BE2C (cell line): ENCODE measurements around the gene FBL.
"Not testable (repeated sequence)": the region's sequence is repeated elsewhere in the genome, so short reads cannot be mapped to it uniquely, and the experiment has no call there.

Source experiments
- DNase-seq: peaks from one replicate; pipeline ENCODE4 v3.0.0-alpha.2; 2020
- H3K27me3 ChIP-seq: fragments of 250-450 bp; sonication (Bioruptor Pico); 2 replicates; pipeline ENCODE4 v1.5.1; 2020; ENCODE audit warnings: mild to moderate bottlenecking
- H3K36me3 ChIP-seq: fragments of 250-450 bp; sonication (Bioruptor Pico); 2 replicates; pipeline ENCODE4 v1.5.1; 2020; ENCODE audit warnings: mild to moderate bottlenecking
- H3K4me1 ChIP-seq: fragments of 250-450 bp; sonication (Bioruptor Pico); 2 replicates; pipeline ENCODE4 v1.5.1; 2020
- H3K4me3 ChIP-seq: 2 replicates; pipeline ENCODE4 v1.5.1; 2011; ENCODE audit warnings: low read depth, low read length
- H3K9me3 ChIP-seq: fragments of 250-450 bp; sonication (Bioruptor Pico); 2 replicates; pipeline ENCODE4 v1.5.1; 2020
- TF ChIP-seq, protein P1 (sequence below): IDR thresholded peaks from 2 replicates; pipeline ENCODE4 v1.5.1; 2012; ENCODE audit warnings: mild to moderate bottlenecking, low read depth, low read length

Gene FBL

DNA sequence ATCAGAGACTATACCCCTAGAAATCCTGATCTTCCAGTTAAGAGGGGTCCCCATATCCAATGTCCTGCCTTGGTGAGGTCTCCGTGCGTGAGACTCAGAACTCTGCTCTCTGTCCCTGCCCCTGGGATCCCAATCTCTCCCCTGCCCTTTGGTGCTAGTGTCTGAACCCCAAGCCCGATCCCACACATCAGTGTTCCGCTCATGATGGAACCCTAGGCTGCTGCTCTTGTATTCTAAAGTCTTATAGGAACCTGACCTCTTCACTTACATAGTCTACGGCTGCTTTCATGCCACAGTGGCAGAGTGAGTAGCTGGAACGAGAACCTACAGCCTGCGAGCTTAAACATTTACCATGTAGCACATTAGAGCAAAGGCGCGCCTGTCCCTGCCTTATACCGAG, 36.5 kb upstream of the FBL start:
- not testable (repeated sequence) for DNase-seq, H3K36me3 ChIP-seq, H3K4me3 ChIP-seq

DNA sequence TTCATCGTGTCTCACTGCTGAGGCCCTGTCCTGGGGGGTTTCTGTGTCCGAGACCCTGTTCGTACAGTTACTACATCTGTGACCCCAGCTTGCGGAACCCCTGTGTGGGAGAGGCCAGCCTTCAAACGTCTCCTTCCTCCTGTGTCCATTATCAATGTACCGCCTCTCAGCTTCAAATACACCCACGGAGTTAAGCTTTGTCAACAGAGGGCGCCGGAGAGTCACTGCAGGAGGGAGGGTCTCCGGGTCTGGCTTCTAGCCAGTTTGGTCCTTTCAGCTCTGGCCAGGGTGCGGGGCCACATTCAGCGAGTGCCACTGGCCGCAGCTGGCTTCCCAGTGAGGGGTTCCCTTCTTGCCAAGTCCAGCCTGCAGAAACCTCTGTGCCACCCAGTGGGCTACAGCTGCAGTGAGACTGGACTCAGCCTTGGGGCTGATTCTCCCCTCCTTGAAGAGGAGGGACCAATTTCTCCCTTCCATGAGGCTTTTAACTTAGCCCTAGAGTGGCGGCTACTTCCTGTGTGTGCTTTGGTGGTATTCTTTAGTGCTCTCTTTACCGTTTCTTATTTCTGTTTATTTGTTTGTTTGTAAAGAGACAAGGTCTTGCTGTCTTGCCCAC, 35.4 kb upstream of the FBL start:
- H3K4me1 ChIP-seq, H3K4me3 ChIP-seq, H3K36me3 ChIP-seq, H3K27me3 ChIP-seq, H3K9me3 ChIP-seq: not testable (repeated sequence)
- TF ChIP-seq, protein P1, sequence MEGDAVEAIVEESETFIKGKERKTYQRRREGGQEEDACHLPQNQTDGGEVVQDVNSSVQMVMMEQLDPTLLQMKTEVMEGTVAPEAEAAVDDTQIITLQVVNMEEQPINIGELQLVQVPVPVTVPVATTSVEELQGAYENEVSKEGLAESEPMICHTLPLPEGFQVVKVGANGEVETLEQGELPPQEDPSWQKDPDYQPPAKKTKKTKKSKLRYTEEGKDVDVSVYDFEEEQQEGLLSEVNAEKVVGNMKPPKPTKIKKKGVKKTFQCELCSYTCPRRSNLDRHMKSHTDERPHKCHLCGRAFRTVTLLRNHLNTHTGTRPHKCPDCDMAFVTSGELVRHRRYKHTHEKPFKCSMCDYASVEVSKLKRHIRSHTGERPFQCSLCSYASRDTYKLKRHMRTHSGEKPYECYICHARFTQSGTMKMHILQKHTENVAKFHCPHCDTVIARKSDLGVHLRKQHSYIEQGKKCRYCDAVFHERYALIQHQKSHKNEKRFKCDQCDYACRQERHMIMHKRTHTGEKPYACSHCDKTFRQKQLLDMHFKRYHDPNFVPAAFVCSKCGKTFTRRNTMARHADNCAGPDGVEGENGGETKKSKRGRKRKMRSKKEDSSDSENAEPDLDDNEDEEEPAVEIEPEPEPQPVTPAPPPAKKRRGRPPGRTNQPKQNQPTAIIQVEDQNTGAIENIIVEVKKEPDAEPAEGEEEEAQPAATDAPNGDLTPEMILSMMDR, result peak; percentile 64
- DNase-seq, result peak; percentile 72

More for the DNA sequence above, 36.5 kb upstream of the FBL start:
- not testable (repeated sequence) for H3K27me3 ChIP-seq, H3K4me1 ChIP-seq, H3K9me3 ChIP-seq

DNA sequence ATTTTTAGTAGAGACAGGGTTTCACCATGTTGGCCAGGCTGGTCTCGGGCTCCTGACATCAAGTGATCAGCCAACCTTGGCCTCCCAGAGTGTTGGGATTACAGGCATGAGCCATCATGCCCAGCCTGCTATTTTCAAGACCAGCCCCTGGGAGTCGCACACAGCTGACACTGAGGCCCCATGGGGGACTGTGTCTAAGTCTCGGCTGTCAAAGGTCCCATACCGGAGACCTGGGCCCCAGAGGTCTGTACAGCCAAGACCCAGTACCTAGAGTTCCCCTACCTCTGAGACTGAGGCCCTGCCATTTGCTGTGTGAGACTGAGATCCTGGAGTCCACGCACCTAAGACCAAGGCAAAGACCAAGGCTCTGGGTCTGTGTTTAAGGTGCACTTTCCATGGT, 34.1 kb upstream of the FBL start:
- not testable (repeated sequence) for H3K27me3 ChIP-seq, DNase-seq, H3K36me3 ChIP-seq

DNA sequence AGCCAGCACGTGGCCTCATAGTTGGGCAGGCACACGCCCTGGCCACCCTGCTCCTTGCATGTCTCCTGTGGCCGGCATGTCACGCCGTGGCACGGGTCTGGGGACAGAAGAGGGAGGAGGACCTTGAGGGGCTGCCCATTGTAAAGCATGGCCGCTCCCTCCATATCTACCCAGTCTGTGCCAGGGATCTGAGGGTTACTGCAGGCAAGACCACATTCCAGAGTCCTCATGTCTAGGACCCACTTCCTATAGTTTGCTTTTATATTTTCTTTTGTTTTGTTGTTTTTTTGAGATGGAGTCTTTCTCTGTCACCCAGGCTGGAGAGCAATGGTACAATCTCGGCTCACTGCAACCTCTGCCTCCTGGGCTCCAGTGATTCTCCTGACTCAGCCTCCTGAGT, 33.6 kb upstream of the FBL start:
- H3K36me3 ChIP-seq, H3K4me3 ChIP-seq, H3K9me3 ChIP-seq, H3K4me1 ChIP-seq, DNase-seq, H3K27me3 ChIP-seq: not testable (repeated sequence)

More for the DNA sequence above, 34.1 kb upstream of the FBL start:
- H3K4me3 ChIP-seq, H3K4me1 ChIP-seq, H3K9me3 ChIP-seq: not testable (repeated sequence)

DNA sequence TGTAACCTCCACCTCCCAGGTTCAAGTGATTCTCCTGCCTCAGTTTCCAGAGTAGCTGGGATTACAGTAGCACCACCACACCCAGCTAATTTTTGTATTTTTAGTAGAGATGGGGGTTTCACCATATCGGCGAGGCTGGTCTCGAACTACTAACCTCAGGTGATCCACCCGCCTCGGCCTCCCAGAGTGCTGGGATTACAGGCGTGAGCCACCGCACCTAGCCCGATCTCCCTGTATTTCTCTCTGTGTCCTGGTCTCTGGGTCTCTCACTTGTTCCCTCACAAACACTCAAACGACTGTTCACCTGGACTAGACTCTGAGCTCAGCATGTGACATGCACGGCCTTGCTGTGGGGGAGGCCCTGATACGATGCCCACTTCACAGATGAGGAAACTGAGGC, 32.7 kb upstream of the FBL start:
- H3K36me3 ChIP-seq, DNase-seq, H3K4me1 ChIP-seq, H3K9me3 ChIP-seq, H3K4me3 ChIP-seq, H3K27me3 ChIP-seq: not testable (repeated sequence)

DNA sequence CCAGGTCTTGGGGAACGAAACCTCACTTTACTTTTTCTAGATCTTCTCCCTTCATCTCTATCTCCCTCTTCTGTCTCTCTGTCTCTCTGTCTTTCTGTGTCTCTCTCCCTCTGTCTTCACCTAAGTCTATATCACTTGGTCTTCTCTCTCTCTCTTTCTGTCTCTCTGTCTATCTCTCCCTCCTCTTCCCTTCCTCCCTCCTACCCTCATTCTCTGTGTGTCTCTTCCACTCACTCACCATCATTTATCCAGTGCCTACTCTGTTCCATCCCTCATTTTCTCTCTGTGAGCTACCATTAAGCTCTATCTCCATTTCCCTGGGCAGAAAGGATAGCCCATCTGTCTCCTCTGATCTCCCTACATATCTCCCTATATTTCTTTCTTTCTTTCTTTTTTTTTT, 32.2 kb upstream of the FBL start:
- Histone ChIP-seq H3K4me1 (no peaks in the 10 kb centered on the region), H3K4me3 (no peak overlapping the region), H3K27me3 (no peaks in the 10 kb centered on the region), H3K36me3 (no peaks in the 10 kb centered on the region), H3K9me3 (no peaks in the 10 kb centered on the region)
- no peak for DNase-seq
- TF ChIP-seq, protein P1, result no peak

DNA sequence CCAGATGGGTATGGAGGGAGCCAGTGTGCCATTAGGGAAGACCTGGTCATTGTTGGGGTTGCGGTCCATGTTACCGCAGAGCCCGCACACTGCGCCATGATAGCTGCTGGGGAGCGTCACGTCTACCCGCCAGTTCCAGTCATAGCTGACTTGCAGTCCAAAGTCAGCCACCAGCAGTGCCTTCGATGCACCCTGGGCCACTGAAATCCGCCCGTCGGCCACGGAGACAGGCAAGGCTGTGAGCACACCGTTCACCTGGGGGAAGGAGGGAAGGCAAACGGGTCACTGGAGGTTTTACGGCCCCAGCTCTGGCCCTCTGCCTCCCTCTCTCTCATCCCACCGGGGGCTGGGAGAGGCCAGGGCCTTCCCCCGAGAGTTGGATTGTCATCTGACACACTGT, 31.8 kb upstream of the FBL start:
- H3K4me1 ChIP-seq, H3K4me3 ChIP-seq, H3K36me3 ChIP-seq, H3K27me3 ChIP-seq, DNase-seq, H3K9me3 ChIP-seq: not testable (repeated sequence)

DNA sequence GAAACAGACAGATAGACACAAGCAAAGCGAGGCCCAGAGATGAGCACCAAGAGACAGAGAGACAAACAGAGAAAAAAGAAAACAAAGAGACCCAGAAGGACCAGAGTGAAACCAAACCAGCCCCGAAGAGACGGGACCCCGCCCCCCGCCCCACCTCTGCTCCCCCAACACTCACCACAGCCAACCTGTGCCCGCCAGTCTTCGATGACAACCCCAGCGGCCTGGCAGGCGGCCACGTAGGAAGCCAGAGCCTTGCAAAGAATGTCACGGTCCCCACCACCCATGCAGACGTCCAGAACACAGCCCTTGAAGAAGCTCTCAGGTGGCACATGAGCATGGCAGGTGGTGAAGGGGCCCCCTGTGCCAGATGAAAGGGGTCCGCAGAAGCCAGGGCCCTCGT, 31.3 kb upstream of the FBL start:
- H3K4me1 ChIP-seq, DNase-seq, H3K27me3 ChIP-seq, H3K9me3 ChIP-seq, H3K36me3 ChIP-seq, H3K4me3 ChIP-seq: not testable (repeated sequence)

DNA sequence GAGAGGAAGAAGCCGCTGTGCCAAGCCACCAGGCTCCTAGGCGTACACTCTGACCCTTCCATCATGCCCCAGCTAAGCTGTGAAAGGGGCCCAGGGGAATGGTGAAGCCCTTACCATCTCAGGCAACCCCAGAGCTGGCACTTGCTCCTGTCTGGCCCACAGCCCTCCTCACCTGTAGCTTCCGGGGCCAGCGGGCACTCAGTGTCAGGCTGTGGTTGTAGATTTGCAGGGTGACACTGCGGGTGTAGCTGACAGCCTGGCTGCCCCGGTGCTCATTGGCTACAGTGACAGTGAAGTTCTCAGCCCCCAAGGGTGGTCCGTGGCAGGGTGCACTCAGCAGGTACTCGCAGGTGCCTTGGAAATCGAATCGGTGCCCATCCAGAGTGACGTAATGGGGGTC, 30.3 kb upstream of the FBL start:
- H3K4me3 ChIP-seq, H3K36me3 ChIP-seq, DNase-seq, H3K9me3 ChIP-seq, H3K27me3 ChIP-seq, H3K4me1 ChIP-seq: not testable (repeated sequence)

DNA sequence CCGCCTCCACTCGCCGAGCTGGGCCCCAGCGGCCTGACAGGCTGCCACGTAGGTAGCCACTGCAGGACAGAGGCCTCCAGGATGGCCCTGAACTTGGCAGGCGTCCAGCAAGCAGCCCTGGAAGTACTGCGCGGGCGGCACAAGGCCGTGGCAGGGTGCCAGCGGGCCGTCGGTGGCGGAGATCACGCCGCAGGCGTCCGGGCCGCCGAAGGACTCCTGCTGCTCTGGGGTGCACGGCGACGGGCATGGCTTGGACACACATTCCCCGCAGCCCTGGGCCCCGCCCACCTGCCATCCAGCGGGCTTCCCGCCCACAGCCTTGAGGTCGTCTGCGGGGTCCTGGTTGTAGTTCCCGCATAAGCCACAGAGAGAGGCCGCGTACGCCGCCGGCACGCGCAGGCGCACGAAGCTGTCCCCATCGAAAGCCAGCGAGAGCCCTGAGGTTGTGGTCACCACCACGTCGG, 29.3 kb upstream of the FBL start:
- not testable (repeated sequence) for H3K4me1 ChIP-seq, H3K9me3 ChIP-seq, H3K27me3 ChIP-seq, H3K4me3 ChIP-seq, H3K36me3 ChIP-seq
- DNase-seq, result peak; percentile 75
